IPS DF 4.7 (cell line): ENCODE data around the gene HDAC1.
A peak's percentile ranks its signal among the peaks of the same experiment; 100 is the strongest.
"Not testable (repeated sequence)": the region's sequence is repeated elsewhere in the genome, so short reads cannot be mapped to it uniquely, and the experiment has no call there.

Source experiments
- DNase-seq: peaks from one replicate; pipeline ENCODE4 v3.0.0-alpha.2; 2013; ENCODE audit warnings: low spot score; ENCODE audit errors: extremely low read depth

HDAC1 gene

DNA sequence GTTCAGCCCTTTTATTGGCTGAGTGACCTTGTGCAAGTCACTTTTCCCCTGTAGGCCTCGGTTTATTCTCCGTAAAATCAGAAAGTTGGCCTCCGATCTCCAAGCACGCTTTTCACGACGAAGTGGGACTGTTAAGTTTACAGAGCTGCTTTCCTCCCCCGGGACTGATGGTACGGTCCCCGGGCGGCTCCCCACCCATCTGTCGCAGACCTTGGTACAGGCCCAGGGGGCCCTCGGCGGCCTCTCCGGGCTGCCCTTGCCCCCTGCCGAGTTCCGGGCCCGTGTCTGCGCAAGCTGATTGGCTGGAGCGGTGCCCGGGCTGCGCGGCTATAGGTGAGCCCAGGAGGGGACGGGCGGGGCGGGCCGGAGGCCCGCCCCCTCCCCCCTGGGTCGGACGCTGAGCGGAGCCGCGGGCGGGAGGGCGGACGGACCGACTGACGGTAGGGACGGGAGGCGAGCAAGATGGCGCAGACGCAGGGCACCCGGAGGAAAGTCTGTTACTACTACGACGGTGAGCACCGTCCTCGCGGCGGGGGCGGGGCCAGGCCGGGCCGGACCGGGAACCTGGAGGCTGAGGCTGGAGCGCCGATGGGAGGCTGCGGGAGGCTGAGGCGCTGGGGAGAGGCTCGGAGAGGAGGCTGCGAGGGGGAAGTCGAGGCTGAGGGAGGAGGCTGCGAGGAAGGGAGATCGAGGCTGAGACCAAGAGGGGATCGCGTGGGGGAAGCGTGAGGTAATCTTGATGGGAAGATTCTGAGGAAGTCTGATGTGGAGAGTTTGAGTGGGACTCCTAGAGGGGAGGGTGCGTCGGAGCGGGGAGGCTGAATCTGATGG, at the start of gene HDAC1:
TSS of gene HDAC1 (plus strand) at position 376 of the 831 bp plus-strand sequence. CDS start at position 463, 87 bp downstream.
- no peak for DNase-seq

DNA sequence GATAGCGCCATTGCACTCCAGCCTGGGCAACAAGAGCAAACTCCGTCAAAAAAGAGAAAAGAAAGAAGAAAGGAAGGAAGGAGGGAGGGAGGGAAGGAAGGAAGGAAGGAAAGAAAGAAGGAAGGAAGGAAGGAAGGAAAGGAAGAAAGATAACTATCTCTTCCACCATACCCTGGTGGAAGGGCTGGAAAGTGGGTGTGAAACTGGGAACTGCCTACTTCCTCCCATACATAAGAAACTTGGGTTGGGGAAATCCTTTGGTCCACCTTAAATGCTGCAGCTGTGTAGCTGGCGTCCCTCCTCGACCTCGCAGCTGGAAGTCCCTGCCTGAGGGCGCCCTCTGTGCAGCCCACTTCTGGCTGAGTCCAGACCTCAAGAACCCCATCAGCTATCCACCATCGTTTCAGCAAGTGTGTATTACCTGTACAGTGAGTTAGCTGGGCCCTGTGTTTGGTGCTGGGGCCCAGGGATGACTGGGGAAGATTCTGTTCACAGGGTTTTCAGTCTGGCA, 49.5 kb upstream of the HDAC1 start:
- no peak for DNase-seq

DNA sequence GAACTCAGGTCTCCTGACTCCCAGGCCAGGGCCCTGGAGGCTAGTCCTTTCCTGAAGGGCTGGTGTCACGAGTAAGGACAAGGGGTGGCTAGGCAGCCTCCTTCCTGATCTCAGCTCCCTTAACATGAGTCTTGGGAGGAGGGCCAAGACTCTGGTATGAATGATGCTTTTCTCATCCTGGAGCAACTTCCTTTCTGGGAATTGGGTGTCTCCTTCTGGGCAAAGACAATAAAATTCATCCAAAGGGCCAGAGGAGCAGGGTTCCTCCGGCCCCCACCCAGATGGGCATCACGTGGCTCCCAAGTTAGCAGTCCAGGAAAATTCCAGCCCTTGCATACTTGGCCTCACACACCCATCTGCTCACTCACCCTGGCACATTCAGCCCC, 45.0 kb upstream of the HDAC1 start, which contains the start of gene FAM167B:
TSS of gene FAM167B (plus strand) at position 335 of the 386 bp plus-strand sequence. CDS start 200 bp downstream, outside the sequence.
- DNase-seq: no peak

DNA sequence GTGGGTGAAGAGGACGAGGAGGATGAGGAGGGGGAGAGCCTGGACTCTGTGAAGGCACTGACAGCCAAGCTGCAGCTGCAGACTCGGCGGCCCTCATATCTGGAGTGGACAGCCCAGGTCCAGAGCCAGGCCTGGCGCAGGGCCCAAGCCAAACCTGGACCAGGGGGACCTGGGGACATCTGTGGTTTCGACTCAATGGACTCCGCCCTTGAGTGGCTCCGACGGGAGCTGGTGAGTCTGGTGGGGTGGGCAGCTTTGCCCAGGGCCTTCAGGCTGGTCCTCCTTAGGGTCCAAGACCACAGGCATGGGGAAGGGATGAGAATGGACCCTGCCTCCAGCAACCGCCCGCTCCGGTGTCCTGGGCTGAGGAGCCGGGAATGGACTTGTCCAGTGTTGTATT, 44.4 kb upstream of the HDAC1 start:
- DNase-seq: no peak

DNA sequence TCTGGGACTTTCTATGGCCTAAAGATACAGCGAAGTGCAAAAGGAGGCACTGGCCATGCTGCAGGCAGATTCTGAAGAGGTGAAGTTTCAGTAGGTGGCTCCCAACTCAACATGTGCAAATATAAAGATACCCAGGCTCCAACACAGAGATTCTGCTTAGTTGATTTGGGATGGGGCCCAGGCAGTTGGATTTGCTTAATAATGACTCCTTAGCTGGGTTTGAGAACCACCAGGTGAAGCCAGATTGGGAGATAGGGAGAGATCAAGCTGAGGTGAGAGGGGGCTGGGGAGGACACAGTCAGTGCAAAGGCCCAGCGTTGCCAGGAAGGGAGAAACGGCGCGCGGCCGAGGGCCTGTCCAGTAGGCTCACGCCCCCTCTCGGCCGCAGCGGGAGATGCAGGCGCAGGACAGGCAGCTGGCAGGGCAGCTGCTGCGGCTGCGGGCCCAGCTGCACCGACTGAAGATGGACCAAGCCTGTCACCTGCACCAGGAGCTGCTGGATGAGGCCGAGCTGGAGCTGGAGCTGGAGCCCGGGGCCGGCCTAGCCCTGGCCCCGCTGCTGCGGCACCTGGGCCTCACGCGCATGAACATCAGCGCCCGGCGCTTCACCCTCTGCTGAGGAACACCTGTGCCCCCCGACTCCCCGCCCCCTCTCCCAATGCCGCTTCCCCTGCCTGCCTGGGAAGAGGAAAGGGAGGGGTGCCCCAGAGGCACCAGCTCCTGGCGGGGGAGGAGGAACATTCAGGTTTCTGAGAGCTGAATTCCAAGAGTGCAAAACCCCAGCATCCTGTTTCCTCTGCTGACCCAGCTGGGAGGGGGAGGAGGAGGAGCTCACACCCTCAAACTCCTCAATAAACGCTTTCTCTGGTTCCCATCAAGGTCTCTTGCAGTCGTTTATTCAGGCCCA, 43.6 kb upstream of the HDAC1 start:
- peak; percentile 79 for DNase-seq

DNA sequence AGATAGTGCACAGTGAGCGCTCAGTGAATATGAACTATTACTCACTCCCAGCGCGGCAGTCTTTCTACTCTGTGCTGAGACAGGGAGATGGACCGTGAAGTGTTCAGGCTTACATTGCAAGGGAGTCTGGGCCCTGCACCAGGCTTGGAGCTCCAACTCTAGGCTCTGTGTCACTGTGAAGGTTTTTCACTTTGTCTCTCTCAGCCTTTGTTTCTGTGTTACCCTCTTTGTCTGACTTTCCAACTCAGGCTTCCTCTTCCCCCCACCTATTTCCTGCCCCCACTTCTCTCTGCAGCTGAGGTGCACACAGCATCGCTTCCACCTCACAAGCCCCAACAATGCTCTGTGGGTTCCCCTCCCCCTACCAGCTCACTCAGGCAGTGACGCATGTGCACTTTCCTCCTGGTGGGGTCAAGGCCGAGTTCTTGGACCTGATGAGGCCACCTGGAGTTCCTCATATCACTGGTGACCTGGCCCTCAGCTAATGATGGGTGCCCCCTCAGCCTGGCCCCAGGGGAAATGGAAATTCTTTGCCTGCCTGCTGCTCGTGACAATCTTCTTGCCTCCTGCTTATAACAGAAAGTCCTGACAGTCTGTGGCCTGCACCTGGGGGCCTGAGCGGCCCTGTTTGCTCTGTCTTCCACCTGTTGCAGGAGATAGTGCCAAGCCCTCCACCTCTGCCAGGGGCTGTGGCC, 41.9 kb upstream of the HDAC1 start:
- no peak for DNase-seq

DNA sequence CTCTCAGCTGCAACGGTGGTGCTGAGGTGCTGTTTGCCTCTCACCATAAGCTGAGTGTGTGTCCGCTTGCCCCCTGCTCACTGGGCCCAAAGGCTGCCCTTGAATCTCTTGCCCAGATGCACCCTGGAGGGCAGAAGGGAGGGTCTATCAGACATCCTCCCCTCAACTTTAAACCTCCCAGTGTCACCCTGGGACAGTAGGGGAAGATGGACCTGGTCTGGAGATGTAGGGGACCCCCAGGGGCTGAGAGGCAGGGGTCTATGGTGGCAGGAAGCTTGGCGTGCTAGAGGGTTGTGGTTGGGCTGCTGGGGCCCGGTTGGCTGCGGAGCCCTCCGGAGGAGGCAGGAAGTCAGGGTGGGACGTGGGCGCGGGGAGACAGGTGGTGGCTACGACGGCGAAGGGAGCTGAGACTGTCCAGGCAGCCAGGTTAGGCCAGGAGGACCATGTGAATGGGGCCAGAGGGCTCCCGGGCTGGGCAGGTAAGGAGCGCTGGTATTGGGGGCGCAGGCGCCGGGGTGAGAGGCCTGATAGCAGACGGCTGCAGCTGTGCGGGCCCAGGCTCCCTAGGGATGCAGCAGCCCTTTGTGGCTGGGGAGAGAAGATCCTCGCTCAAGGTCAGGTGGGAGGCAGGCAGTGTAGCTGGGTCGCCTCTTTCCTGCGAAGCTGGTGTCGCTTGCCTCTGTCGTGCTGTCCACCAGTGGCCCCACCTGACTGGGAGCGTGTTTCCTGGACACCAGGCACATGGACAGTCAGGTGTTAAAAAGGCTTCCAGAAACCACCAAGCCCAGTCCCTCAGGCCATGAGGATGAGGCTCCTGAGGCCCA, 40.8 kb upstream of the HDAC1 start, which contains the start of gene LCK:
TSS of gene LCK (plus strand) at position 373 of the 824 bp plus-strand sequence. CDS start 23,065 bp downstream, outside the sequence.
- no peak for DNase-seq

DNA sequence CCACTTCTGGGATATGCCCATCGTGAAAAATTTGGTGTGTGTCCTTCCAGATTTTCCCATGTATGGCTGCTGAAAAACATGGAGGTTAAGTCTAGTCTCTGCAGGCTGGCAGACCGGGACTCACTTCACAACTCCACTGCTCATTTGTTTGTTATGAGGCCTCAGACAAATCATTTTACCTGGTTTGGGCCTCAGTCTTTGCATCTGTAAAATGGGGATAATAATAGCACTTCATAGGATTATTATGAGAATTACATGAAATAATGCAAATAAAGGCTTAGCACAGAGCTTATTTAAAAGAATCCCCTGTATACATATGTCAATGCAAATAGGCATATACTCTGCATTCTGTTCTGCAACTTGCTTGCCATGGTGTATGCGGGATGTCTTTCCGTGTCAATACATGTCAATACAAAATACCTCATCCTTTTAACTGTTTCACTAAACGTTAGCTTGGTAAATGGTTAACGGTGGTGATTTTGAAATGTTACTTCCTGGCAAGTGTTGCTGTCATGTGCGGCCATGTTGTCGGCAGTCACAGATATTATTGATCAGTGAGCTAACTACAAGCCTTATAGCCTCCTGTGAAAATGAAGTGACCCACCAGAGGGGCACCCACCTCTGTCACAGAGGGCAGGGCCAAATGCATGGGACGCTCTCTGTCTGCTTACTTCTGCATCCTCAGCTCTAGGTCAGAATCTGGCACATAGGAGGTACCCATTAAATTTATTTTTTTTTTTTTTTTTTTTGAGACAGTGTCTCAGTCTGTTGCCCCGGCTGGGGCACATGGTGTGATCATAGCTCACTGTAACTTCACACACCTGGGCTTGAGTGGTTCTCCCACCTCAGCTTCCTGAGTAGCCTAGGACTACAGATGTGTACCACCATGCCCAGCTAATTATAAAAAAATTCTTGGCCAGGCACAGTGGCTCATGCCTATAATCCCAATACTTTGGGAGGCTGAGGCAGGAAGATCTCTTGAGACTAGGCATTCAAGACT, 36.5 kb upstream of the HDAC1 start:
- no peak for DNase-seq

DNA sequence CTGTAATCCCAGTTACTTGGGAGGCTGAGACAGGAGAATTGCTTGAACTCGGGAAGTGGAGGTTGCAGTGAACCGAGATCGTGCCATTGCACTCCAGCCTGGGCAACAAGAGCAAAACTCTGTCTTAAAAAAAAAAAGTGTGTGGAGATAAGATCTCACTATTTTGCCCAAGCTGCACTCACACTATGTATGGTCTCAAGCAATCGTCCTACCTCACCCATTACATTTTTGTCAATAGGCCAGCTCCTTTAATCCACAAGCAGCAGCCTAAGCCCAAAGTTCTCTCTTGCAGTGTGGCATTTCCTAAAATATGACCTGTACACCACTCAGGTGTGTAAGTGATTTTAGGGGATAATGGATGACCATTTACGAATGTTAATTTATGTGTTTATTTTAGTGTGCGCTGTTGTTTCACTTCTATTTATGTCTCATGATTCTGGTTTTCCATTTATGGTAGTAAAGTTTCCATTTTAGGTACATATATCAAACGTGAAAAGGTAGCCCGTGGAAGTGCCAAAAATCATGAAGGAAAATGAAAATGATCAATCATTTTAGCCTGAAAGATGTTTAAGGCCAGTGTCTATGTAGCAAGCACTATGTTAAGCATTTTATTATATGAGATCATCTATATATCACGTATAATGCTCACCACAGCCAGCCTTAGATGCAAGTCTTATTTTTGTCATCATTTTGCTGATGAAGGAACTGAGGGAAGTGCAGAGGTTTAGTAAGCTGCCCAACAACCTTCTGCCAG, 35.2 kb upstream of the HDAC1 start:
- no peak for DNase-seq

DNA sequence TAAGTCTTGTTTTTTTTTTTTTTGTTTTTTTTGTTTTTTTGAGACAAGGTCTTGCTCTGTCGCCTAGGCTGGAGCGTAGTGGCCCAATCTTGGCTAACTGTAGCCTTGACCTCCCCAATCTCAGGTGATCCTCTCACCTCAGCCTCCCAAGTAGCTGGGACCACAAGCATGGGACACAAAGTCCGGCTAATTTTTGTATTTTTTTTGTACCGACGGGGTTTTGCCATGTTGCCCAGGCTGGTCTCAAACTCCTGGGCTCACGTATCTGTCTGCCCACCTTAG, 34.7 kb upstream of the HDAC1 start:
- no peak for DNase-seq

DNA sequence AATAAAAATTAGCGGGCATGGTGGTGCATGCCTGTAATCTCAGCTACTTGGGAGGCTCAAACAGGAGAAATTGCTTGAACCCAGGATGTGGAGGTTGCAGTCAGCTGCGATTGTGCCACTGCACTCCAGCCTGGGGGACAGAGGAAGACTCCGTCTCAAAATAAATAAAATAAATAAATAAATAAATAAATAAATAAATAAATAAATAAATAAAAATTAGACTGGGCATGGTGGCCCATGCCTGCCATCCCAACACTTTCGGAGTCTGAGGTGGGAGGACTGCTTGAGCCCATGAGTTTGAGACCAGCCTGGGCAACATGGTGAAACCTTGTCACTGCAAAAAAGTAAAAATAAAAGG, 28.7 kb upstream of the HDAC1 start:
- not testable (repeated sequence) for DNase-seq

DNA sequence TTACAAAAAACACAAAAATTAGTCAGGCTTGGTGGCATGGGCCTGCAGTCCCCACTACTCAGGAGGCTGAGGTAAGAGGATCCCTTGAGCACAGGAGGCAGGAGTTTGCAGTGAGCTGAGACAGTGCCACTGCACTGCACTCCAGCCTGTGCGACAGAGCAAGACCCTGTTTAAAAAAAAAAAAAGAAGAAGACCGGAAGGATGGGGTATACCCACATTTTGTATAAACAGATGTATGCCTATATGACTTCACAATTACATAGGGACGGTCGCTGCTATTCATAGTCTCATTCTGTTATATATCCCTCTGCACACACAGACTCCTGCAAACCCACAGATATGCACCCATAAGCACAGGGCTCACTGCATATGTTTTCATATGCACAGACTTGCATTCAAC, 28.1 kb upstream of the HDAC1 start:
- no peak for DNase-seq

DNA sequence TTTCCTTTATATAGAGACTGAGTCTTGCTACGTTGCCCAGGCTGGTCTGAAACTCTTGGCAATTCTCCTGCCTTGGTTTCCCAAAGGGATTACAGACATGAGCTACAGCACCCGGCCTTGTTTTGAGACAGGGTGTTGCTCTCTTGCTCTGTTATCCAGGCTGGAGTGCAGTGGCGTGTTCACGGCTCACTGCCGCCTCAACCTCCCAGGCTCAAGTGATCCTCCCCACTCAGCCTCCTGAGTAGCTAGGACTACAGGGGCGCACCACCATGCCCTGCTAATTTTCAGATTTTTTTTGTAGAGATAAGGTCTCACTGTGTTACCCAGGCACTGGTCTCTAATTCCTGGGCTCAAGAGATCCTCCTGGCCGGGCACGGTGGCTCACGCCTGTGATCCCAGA, 26.0 kb upstream of the HDAC1 start:
- DNase-seq: no peak

DNA sequence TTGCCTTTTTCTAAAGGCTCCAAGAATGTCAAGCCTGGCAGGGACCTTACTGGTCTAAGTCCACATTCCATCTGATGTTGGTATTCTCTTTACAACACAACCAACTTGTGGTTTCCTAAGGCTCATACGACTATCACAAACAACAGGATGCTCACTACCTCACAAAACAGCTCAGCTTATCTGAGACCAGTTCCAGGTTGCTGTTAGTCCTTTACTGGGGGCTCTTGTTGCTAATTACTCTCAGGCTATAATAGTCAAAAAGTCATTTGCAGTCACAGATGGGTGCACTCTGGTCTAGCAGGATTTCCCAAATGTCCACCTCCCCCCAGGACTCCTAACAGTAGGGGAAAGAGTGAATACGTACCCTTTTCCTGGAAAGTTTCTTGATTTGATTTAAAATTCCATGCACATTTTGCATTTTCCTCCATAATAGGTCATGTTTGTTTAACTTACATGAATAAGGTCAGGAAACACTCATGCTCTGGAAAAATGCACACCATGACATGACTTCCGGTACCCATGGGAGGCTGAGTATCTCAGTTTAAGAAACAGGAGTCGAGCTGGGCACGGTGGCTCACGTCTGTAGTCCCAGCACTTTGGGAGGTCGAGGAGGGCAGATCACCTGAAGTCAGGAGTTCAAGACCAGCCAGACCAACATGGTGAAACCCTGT, 24.8 kb upstream of the HDAC1 start:
- no peak for DNase-seq

DNA sequence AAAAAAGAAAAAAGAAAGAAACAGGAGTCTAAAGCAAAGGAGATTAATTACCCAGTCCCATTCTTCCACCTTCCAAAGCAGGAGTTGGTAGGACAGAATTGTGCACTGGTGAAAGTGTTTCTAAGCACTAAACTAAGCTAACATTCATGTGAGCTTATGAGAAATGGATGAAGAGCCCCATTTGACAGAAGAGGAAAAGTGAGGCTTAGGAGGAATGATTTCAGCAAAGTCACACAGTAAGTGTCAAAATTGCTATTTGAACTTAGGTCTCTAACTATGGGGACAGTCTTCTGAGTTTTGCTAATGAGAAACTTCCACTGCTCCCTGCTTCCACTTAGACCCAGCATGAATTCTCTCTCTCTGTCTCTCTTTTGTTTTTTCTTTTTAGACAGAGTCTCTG, 22.1 kb upstream of the HDAC1 start:
- DNase-seq: no peak

DNA sequence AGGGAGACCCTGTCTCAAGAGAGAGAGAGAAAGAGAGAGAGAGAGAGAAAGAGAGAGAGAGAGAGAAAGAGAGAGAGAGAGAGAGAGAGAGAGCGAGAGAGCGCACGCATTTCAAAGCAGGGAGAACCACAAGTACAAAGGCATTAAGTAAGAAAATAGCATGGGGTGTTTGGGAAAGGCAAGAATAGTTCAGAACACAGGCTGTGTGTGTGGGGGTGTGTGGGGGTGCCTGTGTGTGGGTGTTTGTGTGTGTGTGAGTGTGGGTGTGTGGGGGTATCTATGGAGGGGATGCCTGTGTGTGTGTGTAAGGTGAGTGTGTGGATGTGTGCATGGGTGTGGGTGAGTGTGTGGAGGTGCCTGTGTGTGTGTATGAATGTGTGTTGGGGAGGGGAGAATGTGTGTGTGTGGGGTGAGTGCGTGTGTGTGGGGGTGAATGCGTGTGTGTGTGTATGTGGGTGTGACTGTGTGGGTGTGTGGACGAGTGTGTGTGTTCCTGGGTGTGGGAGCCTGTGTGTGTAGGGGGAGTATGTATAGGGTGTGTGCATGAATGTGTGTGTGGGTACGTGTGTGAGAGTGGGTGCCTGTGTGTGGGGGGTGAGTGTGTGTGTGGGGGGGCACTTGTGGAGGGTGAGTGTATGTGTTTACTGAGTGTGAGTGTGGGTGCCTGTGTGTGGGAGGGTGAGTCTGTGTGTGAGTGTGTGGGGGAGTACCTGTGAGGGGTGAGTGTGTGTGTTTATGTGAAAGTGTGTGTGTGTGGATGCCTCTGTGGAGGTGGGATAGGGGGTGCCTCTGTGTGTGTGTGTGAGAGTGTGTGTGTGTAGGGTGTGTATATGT, 19.1 kb upstream of the HDAC1 start:
- DNase-seq: no peak
